Natural killer cell treated with Interleukin-12 subunit alpha and Interleukin-12 subunit beta and Interleukin-15 and Interleukin-18, amount 100 ng/mL, for 72 hours (primary cell): Measurements from ENCODE around the gene ATF2. TPM values are rescaled to one million over a fixed set of nuclear protein-coding genes. Genes with fewer than 3 reads are reported as not detected.
"Not testable (repeated sequence)": the region's sequence is repeated elsewhere in the genome, so short reads cannot be mapped to it uniquely, and the experiment has no call there.

ENCODE experiments used
- ATAC-seq, 2 donors: fragments of 150-1000 bp; cut with Tn5 transposase in 1 of 2; sonication (Bioruptor Pico), chemical (Tn5 transposase) in 1 of 2; 2 replicates each; pipeline ENCODE4 v1.10.0; 2021
- DNase-seq: peaks from one replicate; pipeline ENCODE4 v3.0.0; 2022; ENCODE audit warnings: low spot score
- H3K27ac Mint-ChIP-seq, 2 donors: 1 replicate in 1 of 2; 2 replicates in 1 of 2; pipeline ENCODE4 v1.8.0; 2022; ENCODE audit warnings: mixed read lengths in 2 of 2, mild to moderate bottlenecking in 1 of 2, moderate library complexity in 1 of 2
- H3K27me3 Mint-ChIP-seq, 2 donors: 1 replicate in 1 of 2; 2 replicates in 1 of 2; pipeline ENCODE4 v1.8.0; 2022; ENCODE audit warnings: mixed read lengths in 2 of 2
- H3K36me3 Mint-ChIP-seq: one replicate; pipeline ENCODE4 v1.8.0; 2022; ENCODE audit warnings: mixed read lengths
- H3K4me1 Mint-ChIP-seq, 2 donors: 1 replicate in 1 of 2; 2 replicates in 1 of 2; pipeline ENCODE4 v1.8.0; 2022; ENCODE audit warnings: low read depth in 2 of 2, mixed read lengths in 2 of 2, mild to moderate bottlenecking in 1 of 2
- H3K4me3 Mint-ChIP-seq: one replicate; pipeline ENCODE4 v1.8.0; 2022; ENCODE audit warnings: mixed read lengths
- H3K9me3 Mint-ChIP-seq: 2 replicates; pipeline ENCODE4 v1.8.0; 2022; ENCODE audit warnings: mixed read lengths
- total RNA-seq, 2 donors: library from RNA; stranded (reverse); gene quantifications; one replicate each; pipeline ENCODE4 v1.2.3, GENCODE V29; 2022

ATF2 gene
- total RNA-seq, 2 donors from 2014 or later = 62.8 to 74.3 TPM

DNA sequence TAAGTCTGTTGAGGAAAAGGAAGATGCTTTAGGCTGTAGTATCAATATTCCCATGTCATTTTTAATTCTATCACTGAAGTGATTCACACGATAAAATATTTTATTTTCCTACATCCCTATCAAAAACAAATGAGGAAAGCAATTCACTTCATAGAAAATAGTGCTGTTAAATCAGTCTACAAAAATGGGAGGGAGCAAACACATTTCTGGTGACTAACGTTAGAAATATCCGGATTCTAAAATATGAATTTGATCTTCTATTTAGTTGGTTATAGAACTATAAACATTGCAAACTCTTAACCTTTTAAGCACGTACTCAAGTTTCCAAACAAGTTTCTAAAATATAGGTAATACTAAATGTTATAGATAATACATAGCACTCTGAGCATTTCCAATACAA, 20.8 kb downstream of the ATF2 start:
- no peaks in the 10 kb centered on the region for H3K9me3 Mint-ChIP-seq
- H3K36me3 Mint-ChIP-seq = peaks cover 7% of the 10 kb centered on the region
- H3K4me3 Mint-ChIP-seq = no peak overlapping the region
- DNase-seq = no peak
- no peaks in the 10 kb centered on the region for H3K27me3 Mint-ChIP-seq
- no peak for ATAC-seq
- peaks cover 32 to 36% of the 10 kb centered on the region in 2 donors for H3K4me1 Mint-ChIP-seq
- no peak overlapping the region for H3K27ac Mint-ChIP-seq

DNA sequence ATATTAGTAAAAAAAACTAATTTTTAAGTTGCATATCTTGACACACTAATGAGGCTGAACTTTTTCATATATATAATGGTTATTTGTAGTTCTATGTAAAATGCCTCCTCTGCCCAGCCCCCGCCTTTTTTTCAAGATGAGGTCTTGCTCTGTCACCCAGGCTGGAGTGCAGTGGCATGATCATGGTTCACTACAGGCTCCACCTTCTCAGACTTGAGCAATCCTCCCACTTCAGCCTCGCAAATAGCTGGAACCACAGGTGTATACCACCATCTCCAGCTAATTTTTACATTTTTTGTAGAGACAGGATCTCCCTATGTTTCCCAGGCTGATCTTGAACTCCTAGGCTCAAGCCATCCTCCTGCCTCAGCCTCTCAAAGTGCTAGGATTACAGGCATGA, 24.3 kb downstream of the ATF2 start:
- Mint-ChIP-seq H3K4me3 (no peak overlapping the region), H3K9me3 (no peaks in the 10 kb centered on the region), H3K27ac (peak overlapping the region in 1 of 2 donors; percentile 17), H3K4me1 (peaks cover 21 to 33% of the 10 kb centered on the region in 2 donors), H3K36me3 (no peaks in the 10 kb centered on the region), H3K27me3 (no peaks in the 10 kb centered on the region)
- no peak for ATAC-seq
- no peak for DNase-seq

DNA sequence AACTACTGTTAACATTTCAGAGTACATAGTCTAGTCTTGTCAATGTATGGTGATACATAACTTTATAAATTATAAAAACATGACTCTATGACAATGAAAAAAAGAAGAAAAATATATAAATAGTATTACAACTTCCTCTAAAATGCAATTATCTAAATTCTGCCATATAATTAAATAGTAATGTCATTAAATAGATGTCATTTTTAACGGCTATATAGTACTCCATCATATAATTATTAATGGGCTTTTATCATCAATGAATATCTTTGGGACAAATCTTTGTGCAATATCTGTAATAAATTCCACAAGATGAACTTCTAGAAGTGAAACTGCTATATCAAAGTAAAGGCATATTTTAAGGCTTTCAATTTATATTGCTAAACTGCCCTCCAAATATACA, 24.8 kb downstream of the ATF2 start:
- no peak for ATAC-seq
- peaks cover 21 to 35% of the 10 kb centered on the region in 2 donors for H3K4me1 Mint-ChIP-seq
- no peaks in the 10 kb centered on the region for H3K27me3 Mint-ChIP-seq
- peak overlapping the region in 1 of 2 donors; percentile 17 for H3K27ac Mint-ChIP-seq
- no peak overlapping the region for H3K4me3 Mint-ChIP-seq
- DNase-seq = no peak
- no peaks in the 10 kb centered on the region for H3K36me3 Mint-ChIP-seq
- H3K9me3 Mint-ChIP-seq = no peaks in the 10 kb centered on the region

GRCh38 chr2:175140332-175140731, 27.7 kb downstream of the ATF2 start:
- H3K27me3 Mint-ChIP-seq = no peaks in the 10 kb centered on the region
- H3K9me3 Mint-ChIP-seq = no peaks in the 10 kb centered on the region
- H3K4me3 Mint-ChIP-seq = no peak overlapping the region
- ATAC-seq = no peak
- H3K4me1 Mint-ChIP-seq = peaks cover 32 to 55% of the 10 kb centered on the region in 2 donors
- peaks cover 3% of the 10 kb centered on the region for H3K36me3 Mint-ChIP-seq
- DNase-seq = no peak
- H3K27ac Mint-ChIP-seq = peak overlapping the region in 1 of 2 donors; percentile 48

DNA sequence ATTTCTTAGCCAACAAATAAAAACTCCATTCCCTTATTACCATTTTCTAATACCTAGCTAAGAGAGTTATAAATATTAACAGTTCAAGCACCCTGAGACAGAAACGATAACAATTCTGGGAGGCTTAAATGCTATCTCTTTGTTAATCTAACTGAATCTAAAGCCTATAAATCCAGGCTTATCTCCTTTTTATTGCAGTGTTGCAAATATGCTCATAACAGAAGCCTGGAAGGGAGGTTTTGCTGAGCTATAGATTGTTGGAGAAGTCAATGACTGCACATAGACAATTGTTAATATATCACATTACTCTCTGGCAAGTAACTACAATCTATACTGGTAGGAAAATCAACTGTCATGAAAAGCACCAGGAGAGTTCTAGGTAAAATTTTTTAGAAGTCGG, 30.2 kb downstream of the ATF2 start:
- H3K36me3 Mint-ChIP-seq = peaks cover 8% of the 10 kb centered on the region
- no peak overlapping the region for H3K27ac Mint-ChIP-seq
- no peaks in the 10 kb centered on the region for H3K27me3 Mint-ChIP-seq
- peaks cover 30 to 49% of the 10 kb centered on the region in 2 donors for H3K4me1 Mint-ChIP-seq
- ATAC-seq = no peak
- no peaks in the 10 kb centered on the region for H3K9me3 Mint-ChIP-seq
- H3K4me3 Mint-ChIP-seq = no peak overlapping the region
- DNase-seq = no peak

- H3K36me3 Mint-ChIP-seq = peaks cover 8% of the 10 kb centered on the region
- H3K9me3 Mint-ChIP-seq = no peaks in the 10 kb centered on the region
- no peaks in the 10 kb centered on the region for H3K27me3 Mint-ChIP-seq
- H3K27ac Mint-ChIP-seq = no peak overlapping the region
- H3K4me1 Mint-ChIP-seq = peaks cover 25 to 43% of the 10 kb centered on the region in 2 donors
- no peak for DNase-seq
- H3K4me3 Mint-ChIP-seq = no peak overlapping the region
- no peak for ATAC-seq
Measured at GRCh38 chr2:175136334-175137215, 31.4 kb downstream of the ATF2 start.

- Mint-ChIP-seq H3K9me3 (no peaks in the 10 kb centered on the region), H3K4me3 (no peak overlapping the region), H3K27me3 (no peaks in the 10 kb centered on the region), H3K4me1 (peaks cover 25 to 43% of the 10 kb centered on the region in 2 donors), H3K27ac (no peak overlapping the region), H3K36me3 (peaks cover 8% of the 10 kb centered on the region)
- no peak for DNase-seq
- ATAC-seq = no peak
Measured at GRCh38 chr2:175135862-175136261, 32.1 kb downstream of the ATF2 start.

GRCh38 chr2:175135177-175135576, 32.8 kb downstream of the ATF2 start:
- peaks cover 8% of the 10 kb centered on the region for H3K36me3 Mint-ChIP-seq
- no peak overlapping the region for H3K27ac Mint-ChIP-seq
- DNase-seq (no peak), ATAC-seq (no peak)
- H3K4me3 Mint-ChIP-seq = no peak overlapping the region
- H3K27me3 Mint-ChIP-seq = no peaks in the 10 kb centered on the region
- peaks cover 23 to 41% of the 10 kb centered on the region in 2 donors for H3K4me1 Mint-ChIP-seq
- no peaks in the 10 kb centered on the region for H3K9me3 Mint-ChIP-seq

GRCh38 chr2:175131252-175131651, 36.8 kb downstream of the ATF2 start:
- H3K27ac Mint-ChIP-seq = no peak overlapping the region
- ATAC-seq (no peak), DNase-seq (no peak)
- H3K27me3 Mint-ChIP-seq = no peaks in the 10 kb centered on the region
- H3K9me3 Mint-ChIP-seq = no peaks in the 10 kb centered on the region
- H3K4me3 Mint-ChIP-seq = no peak overlapping the region
- H3K36me3 Mint-ChIP-seq = peaks cover 14% of the 10 kb centered on the region
- peaks cover 10 to 13% of the 10 kb centered on the region in 2 donors for H3K4me1 Mint-ChIP-seq

- DNase-seq (no peak), ATAC-seq (no peak)
- peaks cover 7 to 16% of the 10 kb centered on the region in 2 donors for H3K4me1 Mint-ChIP-seq
- H3K9me3 Mint-ChIP-seq = no peaks in the 10 kb centered on the region
- H3K36me3 Mint-ChIP-seq = peaks cover 6% of the 10 kb centered on the region
- no peak overlapping the region for H3K4me3 Mint-ChIP-seq
- H3K27me3 Mint-ChIP-seq = no peaks in the 10 kb centered on the region
- no peak overlapping the region for H3K27ac Mint-ChIP-seq
Measured at GRCh38 chr2:175126661-175127060, 41.3 kb downstream of the ATF2 start.

DNA sequence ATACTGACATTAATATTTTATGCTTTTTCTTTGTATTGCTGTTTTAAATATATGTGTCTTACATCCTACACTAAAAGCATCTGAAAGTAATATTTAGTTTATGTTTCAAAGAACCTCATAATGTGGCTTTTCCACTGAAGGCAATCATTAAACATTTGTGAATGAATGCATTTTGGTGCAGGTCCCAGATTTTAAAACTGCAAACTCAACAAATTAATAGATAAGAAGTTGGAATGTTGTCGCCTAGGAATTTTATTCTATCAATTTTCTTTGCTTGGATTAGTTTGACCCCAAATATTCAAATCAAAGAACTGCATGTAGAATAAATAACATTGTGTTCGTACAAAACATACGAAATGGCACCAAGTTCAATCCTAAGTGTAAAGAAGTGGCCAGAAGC, 44.7 kb downstream of the ATF2 start:
- Mint-ChIP-seq H3K27ac (no peak overlapping the region), H3K4me3 (no peak overlapping the region), H3K9me3 (no peaks in the 10 kb centered on the region), H3K27me3 (no peaks in the 10 kb centered on the region), H3K4me1 (peaks cover 7 to 16% of the 10 kb centered on the region in 2 donors), H3K36me3 (peaks cover 6% of the 10 kb centered on the region)
- ATAC-seq = no peak
- no peak for DNase-seq

DNA sequence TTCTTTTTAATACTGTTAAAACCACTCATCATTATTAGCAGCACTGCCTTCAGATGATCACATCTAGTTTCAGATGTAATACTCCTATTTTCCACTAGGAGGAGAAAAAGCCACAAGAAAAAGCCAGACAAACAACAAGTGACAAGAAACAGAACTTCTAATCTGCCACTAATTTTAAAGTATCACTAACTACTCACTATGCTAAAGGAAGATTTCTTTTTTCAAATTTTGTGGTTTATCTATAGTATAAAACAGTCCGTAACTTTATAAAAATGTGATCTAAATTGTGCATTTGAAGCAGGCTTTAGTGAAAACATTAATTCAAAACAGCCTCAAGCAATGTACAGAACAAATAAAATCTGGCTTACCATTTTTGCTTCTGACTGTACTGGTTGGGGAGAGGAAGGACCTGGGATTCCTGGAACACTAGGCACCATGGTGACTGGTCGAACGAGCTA, 56.8 kb downstream of the ATF2 start:
- Mint-ChIP-seq H3K36me3 (peaks cover 15% of the 10 kb centered on the region), H3K4me1 (peaks cover 0 to 7% of the 10 kb centered on the region in 2 donors), H3K27me3 (no peaks in the 10 kb centered on the region), H3K9me3 (no peaks in the 10 kb centered on the region), H3K4me3 (no peak overlapping the region), H3K27ac (no peak overlapping the region)
- DNase-seq (no peak), ATAC-seq (no peak)

GRCh38 chr2:175108091-175108490, 59.9 kb downstream of the ATF2 start:
- DNase-seq, ATAC-seq, H3K36me3 Mint-ChIP-seq, H3K4me3 Mint-ChIP-seq, H3K4me1 Mint-ChIP-seq, H3K27me3 Mint-ChIP-seq, H3K9me3 Mint-ChIP-seq, H3K27ac Mint-ChIP-seq: not testable (repeated sequence)

DNA sequence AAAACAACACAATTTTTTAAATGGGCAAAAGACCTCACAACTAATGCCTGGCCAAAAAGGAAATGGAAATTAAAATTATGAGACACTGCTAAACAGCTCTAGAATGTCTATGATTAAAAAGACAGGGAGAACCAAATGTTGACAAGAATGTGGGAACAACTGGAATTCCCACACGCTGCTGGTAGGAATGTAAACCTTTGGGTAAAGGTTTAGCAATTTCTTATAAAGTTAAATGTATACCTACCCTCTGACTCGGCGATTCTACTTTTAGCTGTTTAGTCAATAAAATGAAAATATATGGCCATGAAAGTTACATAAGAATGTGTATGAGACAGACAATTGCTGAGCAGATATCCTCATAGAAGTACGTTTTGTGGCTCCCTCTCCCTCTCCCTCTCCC, 60.9 kb downstream of the ATF2 start:
- H3K4me1 Mint-ChIP-seq = peaks cover 0 to 4% of the 10 kb centered on the region in 2 donors
- H3K27ac Mint-ChIP-seq = no peak overlapping the region
- H3K4me3 Mint-ChIP-seq = no peak overlapping the region
- no peak for ATAC-seq
- H3K9me3 Mint-ChIP-seq = no peaks in the 10 kb centered on the region
- no peak for DNase-seq
- no peaks in the 10 kb centered on the region for H3K27me3 Mint-ChIP-seq
- peaks cover 7% of the 10 kb centered on the region for H3K36me3 Mint-ChIP-seq
